Mesenteric fat pad (tissue), 1 donor: Measurements from ENCODE around the gene TREML1. TPM values are rescaled to one million over a fixed set of nuclear protein-coding genes. Genes with fewer than 3 reads are reported as not detected.
A peak's percentile ranks its signal among the peaks of the same experiment; 100 is the strongest.
"Not testable (repeated sequence)": the region's sequence is repeated elsewhere in the genome, so short reads cannot be mapped to it uniquely, and the experiment has no call there.

ENCODE experiments used
- DNase-seq: peaks from one replicate; pipeline ENCODE4 v3.0.0-alpha.2; 2020; ENCODE audit warnings: low spot score
- long read RNA-seq: library from polyadenylated mRNA; unstranded; transcript quantifications from one replicate; pipeline ENCODE4 v2.0.0, GENCODE V29; 2020
- total RNA-seq: library from RNA; stranded (reverse); fragmentation: NEBNext Ultra II Directional; extraction: Animal tissue kit (Norgen Biotek cat#: 25700); gene quantifications from one replicate; pipeline ENCODE4 v1.2.1, GENCODE V29; 2021
- donor health status: DM: yes; HTN: yes; CAD: no.

Gene TREML1, protein sequence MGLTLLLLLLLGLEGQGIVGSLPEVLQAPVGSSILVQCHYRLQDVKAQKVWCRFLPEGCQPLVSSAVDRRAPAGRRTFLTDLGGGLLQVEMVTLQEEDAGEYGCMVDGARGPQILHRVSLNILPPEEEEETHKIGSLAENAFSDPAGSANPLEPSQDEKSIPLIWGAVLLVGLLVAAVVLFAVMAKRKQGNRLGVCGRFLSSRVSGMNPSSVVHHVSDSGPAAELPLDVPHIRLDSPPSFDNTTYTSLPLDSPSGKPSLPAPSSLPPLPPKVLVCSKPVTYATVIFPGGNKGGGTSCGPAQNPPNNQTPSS
- 0.55 TPM for total RNA-seq
- long read RNA-seq: 0 reads

DNA sequence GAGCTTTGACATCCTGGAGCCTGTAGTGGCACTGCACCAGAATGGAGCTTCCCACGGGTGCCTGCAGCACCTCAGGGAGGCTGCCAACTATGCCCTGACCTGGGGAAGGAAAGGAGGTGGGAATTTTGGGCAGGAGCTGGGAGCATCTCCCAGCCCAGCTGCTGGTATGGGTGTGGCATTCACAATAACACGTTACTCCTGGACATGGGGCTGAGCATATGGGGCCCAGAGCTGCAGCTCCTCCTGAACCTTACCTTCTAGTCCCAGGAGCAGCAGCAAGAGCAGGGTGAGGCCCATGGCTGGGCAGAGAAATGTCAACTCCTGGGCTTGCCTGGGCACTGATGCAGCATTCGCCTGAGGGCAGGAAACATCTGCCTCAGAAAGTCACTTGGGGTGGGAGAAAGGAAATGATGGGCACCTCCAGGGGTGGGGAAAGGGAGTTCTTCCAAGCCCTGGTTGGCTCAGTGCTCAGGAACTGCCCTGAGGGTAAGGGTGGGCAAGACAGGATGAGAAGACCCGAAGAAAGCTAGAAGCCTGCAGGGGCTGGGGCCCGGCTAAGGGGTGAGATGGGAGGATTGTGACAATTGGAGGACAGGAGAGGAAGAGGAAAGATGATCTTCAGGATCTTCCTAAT, at the start of gene TREML1:
Gene TREML1 (minus strand): TSS at position 356 of the 634 bp plus-strand sequence. CDS start 59 bp downstream, at position 297.
- DNase-seq: no peak

DNA sequence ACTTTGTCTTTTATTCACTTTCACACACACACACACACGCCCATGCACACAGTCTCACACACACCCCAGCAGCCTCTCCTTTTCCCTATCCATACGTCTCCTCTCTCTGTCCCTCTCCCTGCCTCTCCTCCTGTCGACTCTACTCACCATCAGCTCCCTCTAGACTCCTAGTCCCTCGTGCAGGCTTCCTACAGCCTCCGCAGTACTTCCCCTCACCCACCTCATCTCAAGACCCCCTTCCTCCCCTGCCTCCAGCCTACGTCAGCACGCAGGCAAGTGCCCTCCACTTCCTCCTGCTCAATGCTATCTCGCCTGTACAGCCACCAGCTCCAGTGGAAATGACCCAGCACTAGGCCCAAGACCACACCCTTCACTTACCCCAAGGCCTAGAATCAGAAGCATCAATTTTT, 47.6 kb upstream of the TREML1 start:
- DNase-seq: peak; percentile 41

DNA sequence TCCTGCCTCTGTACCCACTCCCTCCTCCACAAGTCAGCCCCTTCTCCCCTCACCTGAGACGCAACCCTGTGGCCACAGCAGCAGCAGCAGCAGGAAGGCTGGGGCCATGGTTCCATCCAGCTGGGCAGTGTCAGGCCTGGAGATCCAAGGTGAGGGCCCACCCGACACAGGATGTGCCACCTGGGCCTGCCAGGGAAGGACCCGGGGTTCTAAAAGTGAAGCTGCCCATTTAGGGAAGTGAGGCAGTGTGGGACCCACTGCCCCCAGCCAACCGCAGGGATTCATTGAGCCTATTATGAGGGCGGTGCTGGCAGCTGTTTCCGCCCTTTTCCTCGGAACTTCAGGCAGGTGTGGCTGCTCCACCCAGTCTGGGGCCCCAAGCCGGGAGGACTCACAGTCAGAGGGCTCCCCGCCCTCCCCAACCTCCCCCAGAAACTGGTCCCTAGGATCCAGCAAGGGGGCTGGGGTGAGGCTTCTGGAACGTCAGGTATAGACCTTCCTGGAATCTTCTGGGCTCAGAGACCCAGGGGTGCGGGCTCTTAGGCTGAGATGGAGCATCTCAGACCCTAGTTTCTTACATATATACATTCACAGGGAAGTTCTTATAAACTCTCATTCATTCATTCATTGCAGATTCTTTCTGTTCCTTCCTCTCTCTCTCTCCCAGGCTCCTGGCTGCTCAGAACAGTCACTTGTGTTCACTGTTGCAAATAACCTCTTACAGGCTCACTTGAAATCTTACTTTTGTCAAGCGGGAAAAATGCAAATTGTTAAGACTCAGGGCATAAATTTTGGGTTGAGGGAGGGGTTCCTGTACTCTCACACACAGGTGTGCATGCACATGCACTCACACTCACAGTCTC, 47.0 kb upstream of the TREML1 start, which contains the start of gene TREML2:
Gene TREML2 (minus strand): TSS at position 249 of the 863 bp plus-strand sequence. CDS start 141 bp downstream, at position 108.
- peak; percentile 59 for DNase-seq

DNA sequence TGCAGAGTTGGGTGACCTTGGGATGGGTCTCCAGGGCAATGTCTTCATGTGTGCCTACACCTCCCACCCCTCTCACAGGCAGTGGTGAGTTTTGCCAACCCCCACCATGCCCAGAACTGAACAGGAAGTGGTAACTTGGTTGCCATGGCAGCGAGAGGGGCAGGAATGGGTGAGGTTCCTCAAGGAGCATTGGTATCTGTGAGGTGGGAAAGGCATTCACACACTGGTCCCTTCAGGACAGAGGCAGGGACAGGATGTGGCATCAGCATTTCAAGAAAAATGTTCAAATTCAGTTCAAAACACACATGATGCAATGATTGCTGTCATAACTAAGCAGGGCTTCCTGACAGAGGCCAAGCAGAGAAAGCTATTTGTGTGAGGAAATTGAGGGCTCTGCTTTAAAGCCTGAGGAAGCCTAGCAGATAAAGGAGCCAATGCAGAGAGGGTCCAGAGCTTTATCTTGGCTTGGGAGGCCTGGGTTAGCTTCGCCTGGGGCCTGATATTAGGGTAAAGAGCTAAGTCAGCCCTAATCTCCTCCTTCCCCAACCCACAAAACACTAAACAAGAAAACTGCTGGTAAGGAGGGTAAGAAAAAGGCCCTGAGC, 46.3 kb upstream of the TREML1 start:
- peak; percentile 74 for DNase-seq

DNA sequence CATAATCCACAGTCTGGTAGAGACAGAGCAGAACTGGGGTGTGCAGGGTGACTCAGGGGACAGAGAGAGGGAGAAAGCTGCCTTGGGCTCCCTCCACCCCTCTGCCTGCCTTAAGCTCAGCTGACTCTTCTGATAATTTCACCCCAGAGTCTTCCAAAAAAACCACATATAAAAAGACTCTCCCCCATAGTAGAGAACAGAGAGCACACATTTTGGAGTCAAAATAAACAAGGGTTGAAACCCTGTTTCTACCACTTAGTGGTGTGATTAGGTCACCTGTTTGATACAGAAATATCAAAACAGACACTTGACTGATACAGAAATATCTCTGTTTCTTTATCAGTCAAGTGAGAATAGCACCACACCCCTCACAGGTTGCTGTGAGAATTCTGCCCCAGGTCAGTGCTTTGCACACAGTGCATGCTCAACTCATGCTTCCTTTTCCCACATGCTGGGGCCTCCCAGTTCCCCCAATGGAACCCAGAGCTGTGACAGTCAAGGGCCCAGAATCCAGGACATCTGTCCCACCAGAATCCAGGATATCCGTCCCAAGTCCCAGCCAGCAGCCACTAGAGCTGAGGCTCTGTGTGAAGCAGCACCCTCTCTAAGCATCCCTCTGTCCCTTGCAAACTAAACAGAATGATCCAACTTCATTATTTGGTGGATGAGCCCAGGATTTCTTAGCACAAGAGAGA, 45.6 kb upstream of the TREML1 start:
- peak; percentile 73 for DNase-seq

DNA sequence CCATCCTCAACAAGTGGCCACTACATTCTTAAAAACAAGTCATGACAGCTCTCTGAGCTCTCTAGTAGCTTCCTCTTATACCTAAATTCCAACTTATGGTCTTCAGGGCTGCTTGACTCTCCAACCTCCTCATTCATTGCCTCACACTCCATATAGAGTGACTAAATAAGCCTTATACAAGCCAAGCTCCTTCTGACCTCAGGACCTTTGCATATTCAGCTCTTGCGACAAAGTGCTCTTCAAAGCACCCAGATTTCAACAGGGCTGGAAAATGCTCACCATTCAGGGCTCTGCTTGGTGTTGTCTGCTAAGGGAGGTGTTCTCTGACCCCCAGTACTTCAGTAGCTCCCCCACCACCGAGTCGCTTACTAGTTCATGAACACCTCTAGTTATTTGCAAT, 43.1 kb upstream of the TREML1 start:
- DNase-seq: no peak

DNA sequence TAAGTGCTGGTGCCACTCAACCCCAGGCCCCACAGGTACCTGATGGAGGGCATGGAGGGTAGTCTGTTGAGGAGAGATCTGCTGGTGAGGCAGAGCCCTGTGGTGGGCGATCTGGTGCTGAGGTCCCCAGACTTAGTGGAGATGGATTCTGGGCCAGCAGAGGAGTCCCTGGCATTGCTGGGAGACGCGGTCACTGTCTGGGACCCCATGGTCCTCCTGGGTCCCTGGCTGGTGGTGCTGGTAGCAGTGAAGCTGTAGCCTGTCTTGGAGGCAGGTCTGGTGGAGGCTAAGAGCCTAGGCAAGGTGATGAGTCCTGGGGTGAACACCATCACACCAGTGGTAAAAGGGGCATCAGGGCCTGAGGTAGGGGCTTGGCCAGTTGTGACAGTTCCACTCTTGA, 40.2 kb upstream of the TREML1 start:
- DNase-seq: no peak

DNA sequence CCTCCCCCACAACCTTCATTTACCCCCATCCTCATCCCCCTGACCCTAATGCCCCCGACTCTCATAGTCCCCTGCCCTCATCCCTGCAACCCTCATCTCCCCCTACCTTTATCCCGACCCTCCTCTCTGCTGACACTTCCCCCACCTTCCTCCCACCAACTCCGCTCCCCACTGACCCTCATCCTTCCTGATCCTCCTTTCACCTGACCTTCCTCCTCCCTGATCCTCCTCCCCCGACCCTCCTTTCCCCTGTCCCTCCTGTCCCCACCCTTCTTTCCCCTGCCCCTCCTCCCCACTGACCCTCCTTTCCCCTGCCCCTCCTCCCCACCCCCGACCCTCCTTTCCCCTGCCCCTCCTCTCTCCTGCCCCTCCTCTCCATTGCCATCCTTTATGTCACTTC, 39.7 kb upstream of the TREML1 start:
- no peak for DNase-seq

DNA sequence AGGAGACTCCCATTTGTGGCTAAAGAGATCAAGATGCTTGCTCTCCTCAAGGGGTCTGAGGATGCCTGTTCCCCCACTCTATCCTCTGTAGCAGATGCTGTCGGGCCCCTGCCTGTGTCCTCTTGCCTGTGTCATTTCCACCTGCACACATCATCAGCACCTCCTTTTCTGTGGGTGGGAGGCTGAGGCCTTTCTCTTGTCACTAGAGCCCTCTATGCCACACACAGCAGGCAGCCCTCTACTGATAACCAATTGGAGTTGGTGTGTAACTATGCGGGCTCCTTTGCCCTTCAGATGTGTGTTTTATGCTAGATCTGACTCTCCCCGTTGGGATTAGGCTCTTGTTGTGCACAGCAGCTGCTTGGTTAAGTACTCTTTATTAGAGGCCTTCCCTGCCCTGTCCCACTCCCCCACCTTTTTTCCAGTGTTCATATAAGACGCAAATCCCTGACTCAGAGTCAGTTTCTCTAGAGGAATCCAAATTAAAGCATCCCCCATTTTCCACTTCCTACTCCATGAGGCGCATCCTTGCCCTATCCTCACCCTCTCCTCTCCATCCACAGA, 39.1 kb upstream of the TREML1 start:
- no peak for DNase-seq

DNA sequence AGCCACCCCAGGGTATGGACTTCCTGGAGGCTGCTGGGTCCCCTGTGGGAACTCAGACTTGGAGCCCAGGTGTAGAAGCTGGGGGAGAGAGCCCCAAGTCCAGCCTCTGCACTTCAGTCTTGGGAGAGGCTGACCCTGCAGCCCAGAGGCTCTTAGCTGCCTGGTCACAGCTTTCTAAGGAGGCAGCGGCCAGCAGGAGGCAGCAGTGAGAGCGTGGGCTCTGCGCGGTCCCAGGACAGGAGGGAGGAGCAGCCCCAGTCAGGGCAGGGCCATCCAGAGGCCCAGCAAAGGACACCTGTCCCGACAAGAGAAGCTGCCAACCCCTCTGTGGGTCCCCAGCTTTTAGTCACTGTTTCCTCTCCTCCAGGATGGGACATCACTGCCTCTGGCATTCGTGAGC, 37.4 kb upstream of the TREML1 start:
- DNase-seq: no peak

DNA sequence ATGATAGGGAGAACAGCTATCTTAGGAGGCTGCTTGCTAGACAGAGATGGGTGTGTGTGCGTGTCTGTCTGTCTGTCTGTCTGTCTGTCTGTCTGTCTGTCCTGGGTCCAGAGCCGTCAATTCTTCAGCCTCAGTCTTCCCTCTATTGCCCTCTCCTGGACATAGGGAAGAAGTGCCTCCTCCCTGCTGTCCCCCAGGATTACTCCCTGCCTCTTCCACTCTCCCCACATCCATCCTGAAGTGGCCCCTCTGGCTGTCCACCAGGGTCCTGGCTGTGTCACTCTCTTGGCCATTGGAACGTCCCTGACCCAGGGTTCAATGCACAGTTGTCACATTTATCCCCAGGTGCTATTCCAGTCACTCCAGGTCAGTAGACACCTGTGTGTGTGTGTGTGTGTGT, 36.6 kb upstream of the TREML1 start:
- no peak for DNase-seq

DNA sequence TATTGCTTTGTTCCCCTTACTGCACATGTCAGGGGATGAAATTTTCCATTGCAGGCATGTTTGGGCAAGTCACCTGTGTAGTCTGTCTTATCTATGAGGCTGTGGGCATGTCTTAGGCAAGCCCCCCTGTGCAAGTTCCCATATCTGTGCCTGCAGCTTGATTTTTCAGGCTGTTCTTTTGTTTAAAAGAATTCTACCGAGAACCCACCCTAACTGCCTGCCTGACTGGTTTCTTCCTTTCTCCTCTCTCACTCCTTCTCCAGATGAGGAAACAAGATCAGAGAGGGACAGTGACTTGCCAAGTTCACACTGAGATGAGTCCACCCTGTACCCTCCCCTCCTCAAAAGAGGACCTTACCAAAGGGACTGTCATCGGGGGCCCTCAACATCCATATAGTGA, 35.8 kb upstream of the TREML1 start:
- no peak for DNase-seq

DNA sequence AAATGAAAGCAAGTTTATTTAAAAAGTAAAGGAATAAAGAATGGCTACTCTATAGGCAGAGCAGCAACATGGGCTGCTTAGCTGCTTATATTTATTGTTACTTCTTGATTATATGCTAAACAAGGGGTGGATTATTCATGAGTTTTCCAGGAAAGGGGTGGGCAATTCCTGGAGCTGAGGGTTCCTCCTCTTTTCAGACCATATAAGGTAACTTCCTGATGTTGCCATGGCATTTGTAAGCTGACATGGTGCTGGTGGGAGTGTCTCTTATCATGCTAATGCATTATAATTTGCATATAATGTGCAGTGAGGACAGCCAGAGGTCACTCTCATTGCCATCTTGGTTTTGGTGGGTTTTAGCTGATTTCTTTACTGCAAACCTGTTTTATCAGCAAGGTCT, 34.9 kb upstream of the TREML1 start:
- DNase-seq: not testable (repeated sequence)

DNA sequence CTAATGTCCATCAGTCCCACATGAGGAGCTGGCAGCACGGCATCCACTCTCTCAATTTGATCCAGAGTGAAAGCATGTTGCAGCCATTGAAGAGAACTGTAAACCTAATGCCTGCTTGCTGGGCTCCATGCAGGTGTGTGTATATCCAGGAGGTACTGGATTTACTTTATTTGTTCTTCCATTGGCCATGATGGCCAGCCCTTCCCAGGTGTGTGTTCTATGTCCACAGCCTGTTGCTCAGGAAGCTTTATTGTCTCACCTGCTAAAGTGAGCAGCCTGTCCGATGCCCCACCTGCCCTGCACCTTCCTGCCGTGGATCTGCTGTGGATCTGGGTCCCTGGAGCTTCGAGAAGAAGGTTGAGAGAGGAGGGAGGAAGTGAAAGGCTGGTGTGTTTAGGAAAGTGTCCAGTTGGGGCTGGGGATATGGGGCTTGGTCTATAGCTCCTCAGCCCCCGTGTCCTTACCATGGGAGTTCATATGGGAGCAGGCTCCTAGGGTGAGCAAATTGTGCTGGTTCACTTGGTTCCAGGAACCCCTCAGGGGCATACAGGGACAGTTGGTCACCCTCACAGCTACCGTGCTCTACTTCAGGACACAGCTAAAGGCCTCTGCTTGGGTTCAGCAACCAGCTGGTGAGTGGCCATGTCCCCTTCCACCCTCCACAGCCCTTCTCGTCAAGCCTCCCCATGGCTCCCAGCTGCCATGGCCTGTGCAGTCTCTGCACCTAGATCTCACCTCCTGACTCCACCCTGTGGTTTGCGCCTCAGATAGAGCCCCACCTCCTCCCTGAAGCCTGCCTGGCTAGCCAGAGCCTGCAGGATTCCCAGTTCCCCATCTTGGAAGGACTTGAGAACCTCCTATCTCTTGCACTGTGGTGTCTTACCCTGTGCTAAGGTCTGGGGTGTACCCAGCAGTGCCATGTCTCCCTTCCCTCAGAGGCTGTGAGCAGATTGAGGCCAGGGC, 34.1 kb upstream of the TREML1 start:
- no peak for DNase-seq

DNA sequence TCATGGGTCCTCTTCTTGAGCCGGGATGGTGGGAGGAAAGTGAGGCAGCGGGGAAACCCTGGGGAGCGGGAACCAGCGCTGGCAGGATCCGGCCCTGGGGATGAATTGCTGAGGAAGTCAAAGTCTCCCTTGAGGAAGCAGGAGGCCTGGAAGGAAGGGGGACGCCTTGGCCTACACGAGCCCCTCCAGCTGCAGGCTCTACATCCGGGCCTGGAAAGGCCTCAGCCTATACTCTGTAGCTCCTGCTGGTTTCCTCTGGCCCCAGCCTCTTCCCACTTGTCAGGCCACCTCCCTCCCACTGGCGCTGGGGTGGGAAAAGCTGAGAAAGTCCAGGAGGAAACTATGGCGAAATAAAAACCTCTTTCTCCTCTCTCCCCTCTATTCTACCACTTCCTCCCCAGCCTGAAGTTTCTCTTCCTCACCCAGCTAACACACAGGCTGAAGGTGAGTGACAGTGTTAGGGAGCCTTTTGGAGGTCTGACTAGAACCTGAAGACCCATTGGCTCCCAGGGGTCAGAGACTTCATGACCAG, 31.9 kb upstream of the TREML1 start:
- DNase-seq: no peak

DNA sequence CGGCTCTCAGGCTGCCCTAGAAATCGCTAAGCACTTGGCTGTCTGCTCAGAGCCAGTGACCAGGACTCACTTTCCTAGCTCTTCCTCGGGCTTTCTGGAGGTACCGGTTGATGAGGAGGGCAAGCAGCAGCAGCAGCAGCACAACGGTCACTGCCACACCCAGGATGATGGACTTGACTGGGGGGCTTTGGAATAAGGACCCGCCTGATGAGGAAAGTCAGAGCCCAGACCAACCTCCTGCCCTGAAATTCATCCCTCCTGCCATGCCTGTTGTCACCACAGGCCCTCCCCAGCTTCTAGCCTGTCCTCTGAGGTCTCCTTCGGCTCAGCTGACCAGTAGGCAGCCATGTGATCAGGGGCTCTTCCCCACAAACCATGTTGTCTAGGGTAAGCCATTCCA, 30.6 kb upstream of the TREML1 start:
- no peak for DNase-seq

DNA sequence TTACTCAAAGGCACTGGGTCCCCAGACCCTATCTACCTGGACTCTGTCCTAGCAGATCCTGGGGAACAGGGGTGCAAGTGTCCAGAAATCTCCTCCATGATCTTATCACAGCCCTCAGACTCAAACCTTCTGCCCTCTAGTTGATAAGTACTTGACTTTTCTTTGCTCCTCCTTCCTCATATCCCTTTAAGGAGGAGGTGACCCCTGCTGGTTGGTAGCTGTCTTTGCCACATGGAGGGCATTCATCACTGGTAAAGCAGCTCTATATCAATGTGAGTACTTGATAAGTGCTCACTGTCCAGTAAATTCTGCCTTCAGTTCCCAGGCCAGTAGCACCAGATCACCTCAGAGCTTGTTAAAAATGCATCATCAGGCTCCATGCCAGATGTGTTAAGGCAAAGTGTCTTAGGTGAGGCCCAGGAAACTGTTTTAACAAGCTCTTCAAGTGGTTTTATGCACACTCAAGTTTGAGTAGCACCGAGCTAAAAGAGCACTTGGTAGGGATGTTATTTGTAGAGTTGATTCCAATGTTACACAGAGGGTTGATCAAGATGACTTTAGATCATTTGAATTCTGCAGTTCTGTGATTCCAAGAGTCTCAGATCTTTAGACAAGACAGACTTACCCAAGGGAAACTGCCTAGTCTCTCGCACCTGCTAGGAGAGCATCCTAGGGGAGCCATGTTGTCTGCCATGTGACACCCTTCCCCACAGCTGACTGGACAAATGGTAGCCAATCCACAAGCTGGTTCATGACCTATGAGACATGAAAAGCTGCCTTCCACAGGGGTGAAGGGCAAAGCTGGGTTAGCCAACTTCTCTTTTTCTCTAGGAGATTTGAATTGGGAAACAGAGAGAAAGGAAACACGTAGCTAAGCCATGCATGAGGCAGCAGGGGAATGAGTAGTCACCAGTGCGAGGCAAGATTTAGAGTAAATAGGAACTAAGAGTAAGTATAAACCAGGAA, 28.2 kb upstream of the TREML1 start:
- DNase-seq: no peak

DNA sequence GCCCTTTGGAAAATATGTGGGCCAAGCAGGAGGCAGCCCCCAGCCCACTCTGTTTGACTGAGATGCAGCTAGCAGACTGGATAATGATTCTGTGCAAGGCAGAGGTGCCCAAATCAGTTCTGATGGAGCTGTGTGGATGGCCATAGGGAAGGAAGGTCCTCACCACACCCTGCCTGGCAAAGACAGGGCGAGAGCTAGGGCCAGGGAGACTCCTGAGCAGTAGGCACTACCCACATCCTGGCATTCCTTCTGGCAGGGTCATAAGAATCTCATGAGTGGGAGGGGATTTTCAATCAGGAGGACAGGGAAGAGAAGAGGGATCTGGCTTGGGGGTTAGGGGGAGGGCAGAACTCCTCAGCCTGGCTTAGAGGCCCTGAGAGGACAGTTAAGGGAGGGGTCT, 27.4 kb upstream of the TREML1 start:
- DNase-seq: no peak
